ENCODE results near the gene PKN2.

The PKN2 gene

DNA sequence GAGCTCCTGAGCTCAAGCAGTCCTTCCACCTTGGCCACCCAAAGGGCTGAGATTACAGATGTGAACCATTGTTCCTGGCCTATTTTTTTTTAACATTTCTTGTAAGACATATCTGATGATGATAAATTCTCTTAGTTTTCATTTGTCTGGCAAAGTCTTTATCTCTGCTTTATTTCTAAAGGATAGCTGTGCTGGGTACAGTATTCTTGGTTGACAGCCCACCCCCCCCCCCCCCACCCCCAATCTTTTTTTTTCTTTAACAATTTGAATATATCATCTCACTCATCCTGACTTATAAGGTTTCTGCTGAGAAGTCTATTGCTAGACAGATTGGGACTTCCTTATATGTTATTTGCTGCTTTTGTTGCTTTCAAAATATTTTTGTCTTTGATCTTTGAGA lies 51.3 kb downstream of the PKN2 start:
- DNase-seq (ENCODE audit: low spot score), result no peak

DNA sequence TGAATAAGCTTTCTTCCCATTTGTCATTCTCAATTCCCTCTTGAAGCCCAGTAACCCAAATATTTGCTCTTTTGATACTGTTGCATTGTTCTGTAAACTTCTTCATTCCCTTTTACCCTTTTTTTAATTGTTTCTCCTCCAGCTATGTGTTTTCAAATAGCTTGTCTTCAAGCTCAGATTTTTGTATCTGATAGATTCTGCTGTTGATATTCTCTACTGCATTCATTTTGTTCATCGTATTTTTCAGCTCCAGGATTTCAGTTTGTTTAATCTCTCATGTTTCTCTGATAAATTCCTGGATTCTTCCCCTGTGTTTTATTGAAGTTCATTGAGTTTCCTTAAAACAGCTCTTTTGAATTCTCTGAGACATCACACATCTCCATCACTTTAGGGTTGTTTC lies 51.8 kb downstream of the PKN2 start:
- no peak for DNase-seq (ENCODE audit: low spot score)

- DNase-seq (ENCODE audit: low spot score), result peak; percentile 57
Measured at GRCh38 chr1:88736633-88737248, 52.7 kb downstream of the PKN2 start.

DNA sequence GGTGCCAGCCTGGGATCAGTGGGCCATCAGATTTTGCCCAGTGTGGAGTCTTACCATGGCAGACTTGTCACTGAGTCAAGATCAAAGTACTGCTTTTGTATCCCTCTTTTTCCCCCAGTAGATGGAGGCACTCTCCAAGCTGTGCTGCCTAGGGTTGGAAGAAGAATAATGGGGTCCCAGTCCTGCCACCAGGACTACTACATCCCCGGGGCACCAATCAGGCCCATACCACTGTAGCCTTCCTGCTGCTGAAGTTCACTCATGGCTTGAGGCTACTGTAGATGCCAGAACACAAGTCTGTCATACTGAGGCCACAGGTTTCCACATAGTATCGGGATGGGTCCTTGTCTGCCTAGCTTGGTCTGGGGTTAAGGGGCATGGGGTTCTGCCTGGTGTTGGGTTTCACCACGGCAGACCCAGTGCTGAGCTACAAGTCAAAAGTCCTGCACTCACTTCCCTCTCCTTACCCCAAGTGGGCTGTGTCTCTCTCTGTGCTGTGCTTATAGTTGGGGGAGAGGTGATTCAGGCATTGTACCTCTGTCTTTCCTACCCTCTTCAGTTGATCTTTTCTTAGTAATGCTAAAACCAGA lies 53.4 kb downstream of the PKN2 start:
- no peak for DNase-seq (ENCODE audit: low spot score)

DNA sequence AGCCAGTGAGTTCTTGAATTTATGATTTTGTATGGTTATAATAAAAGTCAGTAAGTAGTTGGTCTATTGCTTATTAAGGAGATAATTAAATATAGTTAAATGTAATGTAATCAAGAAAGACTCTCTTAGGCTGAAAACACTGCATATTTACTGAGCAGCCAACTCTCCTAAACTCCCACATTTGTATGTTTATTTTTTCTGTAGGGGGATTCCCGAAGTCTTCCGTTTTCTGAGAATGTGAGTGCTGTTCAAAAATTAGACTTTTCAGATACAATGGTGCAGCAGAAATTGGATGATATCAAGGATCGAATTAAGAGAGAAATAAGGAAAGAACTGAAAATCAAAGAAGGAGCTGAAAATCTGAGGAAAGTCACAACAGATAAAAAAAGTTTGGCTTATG lies 56.7 kb downstream of the PKN2 start:
- DNase-seq (ENCODE audit: low spot score), result no peak

GRCh38 chr1:88741413-88741812 lies 57.3 kb downstream of the PKN2 start:
- peak; percentile 16 for DNase-seq (ENCODE audit: low spot score)

- no peak for DNase-seq (ENCODE audit: low spot score)
Measured at GRCh38 chr1:88742531-88742930, 58.5 kb downstream of the PKN2 start.

- DNase-seq (ENCODE audit: low spot score), result no peak
Measured at GRCh38 chr1:88744142-88744541, 60.1 kb downstream of the PKN2 start.

- DNase-seq (ENCODE audit: low spot score), result no peak
Measured at GRCh38 chr1:88746916-88747315, 62.8 kb downstream of the PKN2 start.

GRCh38 chr1:88751714-88752113 lies 67.6 kb downstream of the PKN2 start:
- DNase-seq (ENCODE audit: low spot score), result no peak

GRCh38 chr1:88753506-88753905 lies 69.4 kb downstream of the PKN2 start:
- DNase-seq (ENCODE audit: low spot score), result no peak

GRCh38 chr1:88763649-88764406 lies 79.8 kb downstream of the PKN2 start:
- peak; percentile 15 for DNase-seq (ENCODE audit: low spot score)

- no peak for DNase-seq (ENCODE audit: low spot score)
Measured at GRCh38 chr1:88768187-88768586, 84.1 kb downstream of the PKN2 start.

DNA sequence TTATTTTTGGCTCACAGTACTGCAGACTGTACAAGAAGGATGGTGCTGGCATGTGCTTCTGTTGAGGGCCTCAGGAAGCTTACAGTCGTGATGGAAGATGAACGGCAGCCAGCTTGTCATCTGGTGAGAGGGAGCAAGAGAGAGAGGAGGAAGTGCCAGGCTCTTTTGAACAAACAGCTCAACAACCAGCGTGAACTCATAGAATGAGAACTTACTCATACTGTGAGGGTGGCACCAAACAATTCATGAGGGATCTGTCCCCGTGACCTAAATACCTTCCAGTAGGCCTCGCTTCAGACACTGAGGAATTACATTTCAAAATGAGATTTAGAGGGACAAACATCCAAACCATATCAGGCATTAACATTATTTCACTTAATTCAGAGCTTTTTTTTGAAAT lies 84.7 kb downstream of the PKN2 start:
- DNase-seq (ENCODE audit: low spot score), result peak; percentile 3

- peak; percentile 26 for DNase-seq (ENCODE audit: low spot score)
Measured at GRCh38 chr1:88773540-88774150, 89.6 kb downstream of the PKN2 start.

GRCh38 chr1:88774151-88774556 lies 90.1 kb downstream of the PKN2 start:
- no peak for DNase-seq (ENCODE audit: low spot score)

- no peak for DNase-seq (ENCODE audit: low spot score)
Measured at GRCh38 chr1:88777604-88778149, 93.6 kb downstream of the PKN2 start.

DNA sequence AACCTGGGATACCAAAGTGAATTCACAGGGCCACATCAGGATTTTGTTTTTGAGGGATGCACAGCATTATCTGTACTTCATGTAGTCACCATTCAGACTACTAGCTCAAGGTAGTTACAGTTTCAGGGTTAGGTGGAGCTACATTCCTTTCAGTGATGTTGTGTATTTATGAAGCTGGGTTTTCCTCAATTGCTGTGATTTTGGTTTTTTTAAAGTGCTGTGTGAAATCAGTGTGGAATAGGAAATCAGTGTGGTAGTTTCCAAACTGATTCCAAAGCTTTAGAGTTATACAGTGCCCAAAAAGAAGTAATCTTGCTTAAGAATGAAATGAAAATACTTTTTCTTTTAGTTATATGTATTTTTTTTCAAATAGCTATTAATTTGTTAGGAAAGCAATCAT lies 95.8 kb downstream of the PKN2 start:
- DNase-seq (ENCODE audit: low spot score), result no peak

- DNase-seq (ENCODE audit: low spot score), result no peak
Measured at GRCh38 chr1:88780485-88780884, 96.4 kb downstream of the PKN2 start.

- no peak for DNase-seq (ENCODE audit: low spot score)
Measured at GRCh38 chr1:88783145-88783544, 99.1 kb downstream of the PKN2 start.

- DNase-seq (ENCODE audit: low spot score), result no peak
Measured at GRCh38 chr1:88784551-88784950, 100.5 kb downstream of the PKN2 start.

GRCh38 chr1:88787023-88787903 lies 103.2 kb downstream of the PKN2 start:
- no peak for DNase-seq (ENCODE audit: low spot score)
